ENCODE data around the gene ZNF559.
"Not testable (repeated sequence)": the region's sequence is repeated elsewhere in the genome, so short reads cannot be mapped to it uniquely, and the experiment has no call there.

Gene ZNF559

DNA sequence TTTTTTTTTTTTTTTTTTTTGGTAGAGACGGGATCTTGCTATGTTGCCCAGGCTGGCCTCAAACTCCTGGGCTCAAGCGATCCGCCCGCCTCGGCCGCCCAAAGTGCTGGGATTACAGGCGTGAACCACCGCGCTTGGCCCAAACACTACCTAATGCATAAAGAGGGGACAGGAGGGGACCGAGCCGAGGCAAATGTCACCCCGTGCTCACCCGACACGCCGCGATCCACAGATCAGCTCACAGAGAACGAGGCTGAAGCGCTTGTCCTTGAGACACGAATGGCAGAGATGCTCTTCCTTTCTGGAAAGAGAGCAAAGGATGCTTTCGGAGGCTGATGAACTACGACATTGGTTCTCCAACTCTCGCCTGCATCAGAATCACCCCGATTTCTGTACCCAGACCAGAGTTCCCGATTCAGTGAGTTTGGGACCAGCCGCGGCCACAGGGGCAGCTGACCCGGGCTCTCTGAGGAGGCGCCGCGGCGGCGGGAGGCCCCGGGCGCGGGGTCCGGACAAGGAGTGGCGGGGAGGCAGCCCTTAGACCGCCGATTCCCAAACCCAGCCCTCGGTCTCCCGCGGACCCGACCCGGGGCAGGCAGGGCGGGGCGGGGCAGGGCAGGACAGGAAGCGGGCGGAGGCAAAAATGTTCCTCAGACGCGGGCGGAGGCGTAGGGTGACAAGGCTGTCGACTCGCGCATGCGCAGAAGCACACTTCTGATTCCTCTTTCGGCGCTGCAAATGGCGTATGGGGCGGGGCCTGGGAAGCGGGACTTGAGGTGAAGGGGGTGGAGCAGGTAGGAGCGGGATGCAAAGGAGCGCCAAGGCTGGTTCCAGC lies 14.6 kb upstream of the ZNF559 start, which contains the start of gene ZNF699:
Gene ZNF699, minus strand, starts transcription at position 700 of the 835 bp plus-strand sequence. CDS start 4,719 bp downstream, outside the sequence.
- peak within 1 kb of the TSS; percentile 87 for H3K4me3 ChIP-seq (ENCODE audit: low read depth, low read length)
- TF ChIP-seq, protein P1, sequence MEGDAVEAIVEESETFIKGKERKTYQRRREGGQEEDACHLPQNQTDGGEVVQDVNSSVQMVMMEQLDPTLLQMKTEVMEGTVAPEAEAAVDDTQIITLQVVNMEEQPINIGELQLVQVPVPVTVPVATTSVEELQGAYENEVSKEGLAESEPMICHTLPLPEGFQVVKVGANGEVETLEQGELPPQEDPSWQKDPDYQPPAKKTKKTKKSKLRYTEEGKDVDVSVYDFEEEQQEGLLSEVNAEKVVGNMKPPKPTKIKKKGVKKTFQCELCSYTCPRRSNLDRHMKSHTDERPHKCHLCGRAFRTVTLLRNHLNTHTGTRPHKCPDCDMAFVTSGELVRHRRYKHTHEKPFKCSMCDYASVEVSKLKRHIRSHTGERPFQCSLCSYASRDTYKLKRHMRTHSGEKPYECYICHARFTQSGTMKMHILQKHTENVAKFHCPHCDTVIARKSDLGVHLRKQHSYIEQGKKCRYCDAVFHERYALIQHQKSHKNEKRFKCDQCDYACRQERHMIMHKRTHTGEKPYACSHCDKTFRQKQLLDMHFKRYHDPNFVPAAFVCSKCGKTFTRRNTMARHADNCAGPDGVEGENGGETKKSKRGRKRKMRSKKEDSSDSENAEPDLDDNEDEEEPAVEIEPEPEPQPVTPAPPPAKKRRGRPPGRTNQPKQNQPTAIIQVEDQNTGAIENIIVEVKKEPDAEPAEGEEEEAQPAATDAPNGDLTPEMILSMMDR (IDR thresholded peaks at IDR 0.05; ENCODE audit: borderline replicate concordance, insufficient read depth, low read depth, low read length), result no peak

DNA sequence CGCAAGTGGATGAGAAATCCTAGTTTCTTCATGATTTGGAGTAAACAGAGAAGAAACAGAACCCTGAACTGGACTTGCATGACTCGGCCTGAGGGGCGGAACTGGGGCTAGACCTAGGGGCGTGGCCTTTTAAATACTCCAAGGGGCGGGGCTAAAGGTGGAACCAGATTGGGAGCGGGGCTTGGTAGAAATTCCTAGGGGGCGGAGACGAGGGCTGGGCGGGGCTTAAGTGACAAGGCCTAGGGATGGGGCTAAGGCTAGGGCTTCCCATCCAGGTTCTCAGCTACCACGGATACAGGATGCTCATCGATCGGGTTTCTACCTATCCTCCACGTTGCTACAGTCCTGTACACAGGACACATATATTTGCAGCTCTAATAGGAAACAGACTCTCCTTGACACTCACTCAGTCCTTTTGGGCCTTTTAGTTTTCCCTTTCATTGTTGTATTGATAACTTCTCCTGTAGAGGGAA lies 14.0 kb upstream of the ZNF559 start:
- H3K4me3 ChIP-seq (ENCODE audit: low read depth, low read length), result peak overlapping the region; percentile 87
- TF ChIP-seq, protein P1 (IDR thresholded peaks at IDR 0.05; ENCODE audit: borderline replicate concordance, insufficient read depth, low read depth, low read length), result no peak

DNA sequence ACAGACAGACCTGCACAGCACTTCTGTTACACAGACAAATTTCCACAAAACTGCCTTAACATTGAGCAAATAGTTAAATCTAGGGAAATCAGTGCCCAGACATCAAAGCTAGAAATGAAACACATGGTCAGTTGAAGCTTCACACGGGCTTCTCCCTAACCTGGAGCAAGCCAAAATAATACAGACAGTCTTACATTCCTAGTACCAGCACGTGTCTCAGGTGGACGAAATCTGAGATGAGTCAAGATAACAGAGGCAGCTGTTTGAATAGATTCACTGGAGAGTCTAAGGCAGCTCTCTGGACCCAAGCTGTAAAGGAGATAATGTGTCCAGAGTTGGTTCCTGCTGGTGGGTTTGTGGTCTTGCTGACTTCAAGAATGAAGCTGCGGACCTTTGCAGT lies 10.2 kb upstream of the ZNF559 start:
- H3K4me3 ChIP-seq (ENCODE audit: low read depth, low read length), result no peak overlapping the region
- TF ChIP-seq, protein P1 (IDR thresholded peaks at IDR 0.05; ENCODE audit: borderline replicate concordance, insufficient read depth, low read depth, low read length), result no peak

DNA sequence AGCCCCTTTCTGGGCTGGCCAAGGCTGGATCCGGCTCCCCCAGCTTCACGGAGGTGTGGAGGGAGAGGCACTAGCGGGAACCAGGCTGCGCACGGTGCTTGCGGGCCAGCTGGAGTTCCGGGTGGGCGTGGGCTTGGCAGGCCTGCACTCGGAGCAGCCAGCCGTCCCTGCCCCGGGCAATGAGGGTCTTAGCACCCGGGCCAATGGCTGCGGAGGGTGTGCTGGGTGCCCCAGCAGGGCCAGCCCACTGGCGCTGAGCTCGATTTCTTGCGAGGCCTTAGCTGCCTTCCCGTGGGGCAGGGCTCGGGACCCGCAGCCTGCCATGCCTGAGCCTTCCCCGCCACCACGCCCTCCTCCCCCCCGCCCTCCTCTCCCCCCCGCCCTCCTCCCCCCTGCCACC lies 2.6 kb upstream of the ZNF559 start:
- no peak overlapping the region for H3K4me3 ChIP-seq (ENCODE audit: low read depth, low read length)

DNA sequence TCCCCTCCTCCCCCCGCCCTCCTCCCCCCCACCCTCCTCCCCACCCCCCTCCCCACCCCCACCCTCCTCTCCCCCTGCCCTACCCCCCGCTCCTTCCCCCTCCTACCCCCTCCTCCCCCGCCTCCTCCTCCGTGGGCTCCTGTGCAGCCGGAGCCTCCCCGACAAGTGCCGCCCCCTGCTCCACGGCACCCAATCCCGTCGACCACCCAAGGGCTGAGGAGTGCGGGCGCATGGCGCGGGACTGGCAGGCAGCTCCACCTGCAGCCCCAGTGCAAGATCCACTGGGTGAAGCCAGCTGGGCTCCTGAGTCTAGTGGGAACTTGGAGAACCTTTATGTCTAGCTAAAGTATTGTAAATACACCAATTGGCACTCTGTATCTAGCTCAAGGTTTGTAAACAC lies 2.2 kb upstream of the ZNF559 start:
- not testable (repeated sequence) for H3K4me3 ChIP-seq (ENCODE audit: low read depth, low read length)

More for the DNA sequence above, 2.6 kb upstream of the ZNF559 start:
- TF ChIP-seq, protein P1 (IDR thresholded peaks at IDR 0.05; ENCODE audit: borderline replicate concordance, insufficient read depth, low read depth, low read length), result no peak

DNA sequence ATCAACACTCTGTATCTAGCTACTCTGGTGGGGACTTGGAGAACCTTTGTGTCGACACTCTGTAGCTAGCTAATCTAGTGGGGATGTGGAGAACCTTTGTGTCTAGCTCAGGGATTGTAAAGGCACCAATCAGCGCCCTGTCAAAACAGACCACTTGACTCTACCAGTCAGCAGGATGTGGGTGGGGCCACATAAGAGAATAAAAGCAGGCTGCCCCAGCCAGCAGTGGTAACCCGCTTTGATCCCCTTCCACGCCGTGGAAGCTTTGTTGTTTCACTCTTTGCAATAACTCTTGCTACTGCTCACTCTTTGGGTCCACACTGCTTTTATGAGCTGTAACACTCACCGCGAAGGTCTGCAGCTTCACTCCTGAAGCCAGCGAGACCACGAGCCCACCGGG lies 1.8 kb upstream of the ZNF559 start:
- H3K4me3 ChIP-seq (ENCODE audit: low read depth, low read length), result not testable (repeated sequence)

DNA sequence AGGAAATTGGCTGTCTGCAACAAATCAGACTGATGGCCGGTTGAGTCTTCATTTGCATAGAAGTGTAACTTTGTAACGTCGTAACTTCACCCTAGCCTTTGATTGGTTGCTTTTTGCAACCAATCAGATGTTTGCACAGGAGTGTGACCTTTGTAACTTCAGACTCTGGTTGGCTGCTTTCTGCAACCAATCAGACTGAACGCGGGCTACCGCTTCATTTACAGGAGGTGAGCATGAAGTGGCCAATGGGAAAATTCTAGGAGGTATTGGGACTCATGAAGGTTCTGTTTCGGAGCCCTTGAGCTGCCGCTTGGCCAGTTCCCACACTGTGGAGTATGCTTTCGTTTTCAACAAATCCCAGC lies 441 bp upstream of the ZNF559 start:
- H3K4me3 ChIP-seq (ENCODE audit: low read depth, low read length), result peak overlapping the region; percentile 46
- TF ChIP-seq, protein P1 (IDR thresholded peaks at IDR 0.05; ENCODE audit: borderline replicate concordance, insufficient read depth, low read depth, low read length), result no peak

DNA sequence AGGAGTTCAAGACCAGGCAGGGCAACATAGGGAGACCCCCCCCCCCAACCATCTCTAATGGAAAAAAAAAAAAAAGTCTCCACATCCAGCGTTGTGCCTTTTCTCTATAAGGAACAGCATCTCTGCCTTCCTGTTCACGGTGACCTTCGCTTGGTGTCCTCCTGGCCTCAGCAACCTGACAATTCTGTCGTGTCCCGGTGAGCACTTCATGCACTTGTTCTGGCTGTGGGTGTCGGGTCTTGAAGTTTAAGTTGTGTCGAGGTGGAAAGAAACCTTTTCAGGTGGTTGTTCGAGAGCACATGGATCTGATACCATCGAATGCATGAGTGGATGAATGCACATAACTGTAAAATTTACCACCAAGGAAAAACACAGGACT lies 594 bp downstream of the ZNF559 start:
- TF ChIP-seq, protein P1 (IDR thresholded peaks at IDR 0.05; ENCODE audit: borderline replicate concordance, insufficient read depth, low read depth, low read length), result no peak
- H3K4me3 ChIP-seq (ENCODE audit: low read depth, low read length), result peak overlapping the region; percentile 56
